Heart right ventricle (tissue), 16 donors: ENCODE results near the gene DNM3. TPM values are rescaled to one million over a fixed set of nuclear protein-coding genes. Genes with fewer than 3 reads are reported as not detected.
A peak's percentile ranks its signal among the peaks of the same experiment; 100 is the strongest.

Experiments used
- ATAC-seq, 8 donors: fragments of 200-7000 bp; cut with Tn5 transposase; one replicate each; pipeline ENCODE4 v1.9.1; 2020; ENCODE audit warnings: mild to moderate bottlenecking in 8 of 8, moderate library complexity in 8 of 8, moderate number of reproducible peaks in 1 of 8
- DNase-seq, 2 donors: peaks; one replicate each; pipeline ENCODE4 v3.0.0-alpha.2; 2020
- H3K27ac ChIP-seq, 10 donors: fragments of 200-600 bp; sonication (generic) in 2 of 10; one replicate each; pipeline versions ENCODE4 v1.5.0 to v1.8.0; 2020 to 2022; ENCODE audit warnings: mild to moderate bottlenecking in 3 of 10
- H3K27me3 ChIP-seq, 7 donors: fragments of 200-600 bp; one replicate each; pipeline ENCODE4 v1.8.0; 2021 to 2022; ENCODE audit warnings: mild to moderate bottlenecking in 2 of 7
- H3K36me3 ChIP-seq, 9 donors: fragments of 200-600 bp; sonication (generic) in 1 of 9; one replicate each; pipeline versions ENCODE4 v1.5.0 to v1.8.0; 2020 to 2022; ENCODE audit warnings: mild to moderate bottlenecking in 2 of 9
- H3K4me1 ChIP-seq, 9 donors: fragments of 200-600 bp; sonication (generic) in 1 of 9; one replicate each; pipeline versions ENCODE4 v1.5.0 to v1.8.0; 2020 to 2022; ENCODE audit warnings: mild to moderate bottlenecking in 4 of 9
- H3K4me3 ChIP-seq, 10 donors: fragments of 200-600 bp; sonication (generic) in 2 of 10; one replicate each; pipeline versions ENCODE4 v1.5.0 to v1.8.0; 2020 to 2022; ENCODE audit warnings: mild to moderate bottlenecking in 7 of 10, moderate library complexity in 2 of 10
- H3K9me3 ChIP-seq, 11 donors: fragments of 200-600 bp in 10 of 11; sonication (generic) in 2 of 11; one replicate each; pipeline versions ENCODE4 v1.5.0 to v1.8.0; 2013 to 2022; ENCODE audit warnings: mild to moderate bottlenecking in 2 of 11, control low read depth in 1 of 11, moderate library complexity in 1 of 11
- CTCF ChIP-seq, 9 donors: fragments of 200-600 bp; sonication (generic) in 2 of 9; IDR thresholded peaks; one replicate each; pipeline versions ENCODE4 v1.5.0 to v1.8.0; 2021 to 2022; ENCODE audit warnings: antibody characterized with exemption in 9 of 9, mild to moderate bottlenecking in 5 of 9, moderate library complexity in 1 of 9
- WGBS, 2 donors: extraction: QIAGEN DNeasy Blood & Tissue Kit; methylation state at CpG; one replicate each; pipeline ENCODE4 v1.1.7; 2013; ENCODE audit warnings: inconsistent platforms in 1 of 2; 5-methylcytosine and 5-hydroxymethylcytosine counted together
- intact Hi-C, 10 donors: fragments of 100-400 bp; cut with DNase I; formaldehyde crosslinking; loops; one replicate each; pipeline versions ENCODE4 v1.11.1 to v1.14.2; 2022
- polyA plus RNA-seq, 2 donors: library from polyadenylated mRNA; stranded (reverse); fragments of 200-250 nt; gene quantifications; one replicate each; pipeline ENCODE4 v1.2.3, GENCODE V29; 2013
- total RNA-seq, 10 donors: library from RNA; stranded (reverse); fragmentation: NEBNext Ultra II Directional in 3 of 10; extraction: Animal tissue kit (Norgen Biotek cat#: 25700) in 3 of 10; gene quantifications; one replicate each; pipeline versions ENCODE4 v1.2.1 to v1.2.4, GENCODE V29; 2021 to 2023
- donor health status: Arrhythmogenic right ventricular cardiomyopathy.
- donor health status: ischemic (EF 13 %, LVEDD 7.1; RV severe dilation, severe dysfunction).
- donor health status: healthy with polysubstance abuse.
- donor health status: DM: no; HTN: yes; CAD: no.
- donor health status: DM: no; HTN: no; CAD: no.
- donor health status: ischemic (EF 25% LVEDD 6.9; RV normal size, moderate dysfunction).
- donor health status: ischemic (EF 25% LVEDD 5.7; RV mildly dilated, moderate dysfunction).
- donor health status: healthy.
- donor health status: DM: yes; HTN: yes; CAD: no.
- donor health status: Ischemic cardiomyopathy.
- donor health status: ischemic (EF 35%, LVEDD 5.7; RV mildly dilated, moderate dysfunction).
- donor health status: nonischemic (EF 11% LVEDD 7.7; RV severe dilation, severe dysfunction).
- donor health status: DM: yes; HTN: yes; CAD: no.
- donor health status: PGD.
- donor health status: ischemic (EF 29% LVEDD 5.4; RV normal size, mild dysfunction).
- donor health status: nonischemic (EF 23%, LVEDD 6.1; RV moderate dilation, normal function).

Gene DNM3
- total and polyA plus RNA-seq, 12 donors = 0.77 to 2.8 (median 2.2) TPM

GRCh38 chr1:172377565-172377964 is 536.3 kb downstream of the DNM3 start:
- DNase-seq = no peak

DNA sequence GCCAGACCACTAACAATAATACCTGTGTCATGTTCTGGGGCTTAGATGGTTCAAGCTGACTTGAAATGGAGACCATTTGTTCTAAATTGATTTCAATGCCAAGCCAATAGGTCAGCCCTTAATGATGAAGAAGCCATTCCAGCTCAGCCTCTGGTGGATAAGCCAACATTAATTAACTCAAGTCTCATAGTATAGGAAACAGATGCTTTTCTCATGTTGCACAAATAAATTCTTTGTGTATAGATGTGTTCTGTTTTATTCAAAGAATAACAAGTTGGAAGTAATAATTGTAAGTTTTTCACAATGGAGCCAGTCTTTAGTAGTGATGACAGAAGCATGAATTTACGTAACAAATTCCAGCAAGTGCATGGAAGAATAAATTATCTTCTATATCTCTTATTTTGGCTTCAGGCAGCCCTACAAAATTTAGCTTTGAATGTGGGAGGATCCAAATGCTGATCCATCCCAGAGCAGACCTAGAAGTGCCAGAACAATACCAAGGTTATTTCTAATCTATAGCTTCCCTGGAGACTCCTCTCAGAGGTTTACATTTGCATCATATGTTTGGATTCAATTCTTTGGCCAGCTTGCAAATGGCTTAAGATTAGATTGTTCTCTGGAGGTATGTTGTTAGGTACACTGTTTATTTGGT is 536.9 kb downstream of the DNM3 start:
- Histone ChIP-seq H3K4me3 (no peak overlapping the region), H3K36me3 (peaks cover 0 to 6% (median 0%) of the 10 kb centered on the region in 9 donors), H3K27me3 (no peaks in the 10 kb centered on the region), H3K27ac (no peak overlapping the region), H3K9me3 (no peaks in the 10 kb centered on the region), H3K4me1 (peaks cover 0 to 31% (median 6%) of the 10 kb centered on the region in 9 donors)
- DNase-seq (no peak), ATAC-seq (no peak)
- intact Hi-C loops = no loop called here
- 86 to 97% methylated on average over 1 of the region's 1 CpG for WGBS, 2 donors
- TF ChIP-seq CTCF (IDR thresholded peaks at IDR 0.05) = no peak

More at GRCh38 chr1:172377565-172377964, 536.3 kb downstream of the DNM3 start:
- no peaks in the 10 kb centered on the region for H3K9me3 ChIP-seq
- H3K27ac ChIP-seq = no peak overlapping the region
- intact Hi-C loops = no loop called here
- no peaks in the 10 kb centered on the region for H3K27me3 ChIP-seq
- no peak for TF ChIP-seq CTCF (IDR thresholded peaks at IDR 0.05)
- peaks cover 0 to 27% (median under 1%) of the 10 kb centered on the region in 9 donors for H3K4me1 ChIP-seq
- ATAC-seq = no peak
- peaks cover 0 to 6% (median 0%) of the 10 kb centered on the region in 9 donors for H3K36me3 ChIP-seq
- no peak overlapping the region for H3K4me3 ChIP-seq

GRCh38 chr1:172380441-172381244 is 539.3 kb downstream of the DNM3 start:
- Histone ChIP-seq H3K27ac (peak overlapping the region in 1 of 10 donors; percentile 59), H3K4me3 (peak overlapping the region in 1 of 10 donors; percentile 3), H3K4me1 (peaks cover 0 to 30% (median 10%) of the 10 kb centered on the region in 9 donors), H3K9me3 (no peaks in the 10 kb centered on the region), H3K36me3 (peaks cover 0 to 6% (median 0%) of the 10 kb centered on the region in 9 donors), H3K27me3 (no peaks in the 10 kb centered on the region)
- intact Hi-C loops = no loop called here
- TF ChIP-seq CTCF (IDR thresholded peaks at IDR 0.05) = no peak
- 50 to 55% methylated on average over 6 of the region's 6 CpGs for WGBS, 2 donors
- DNase-seq (no peak), ATAC-seq (peak in 3 of 8 donors; percentile 48 to 65 (median 49))

DNA sequence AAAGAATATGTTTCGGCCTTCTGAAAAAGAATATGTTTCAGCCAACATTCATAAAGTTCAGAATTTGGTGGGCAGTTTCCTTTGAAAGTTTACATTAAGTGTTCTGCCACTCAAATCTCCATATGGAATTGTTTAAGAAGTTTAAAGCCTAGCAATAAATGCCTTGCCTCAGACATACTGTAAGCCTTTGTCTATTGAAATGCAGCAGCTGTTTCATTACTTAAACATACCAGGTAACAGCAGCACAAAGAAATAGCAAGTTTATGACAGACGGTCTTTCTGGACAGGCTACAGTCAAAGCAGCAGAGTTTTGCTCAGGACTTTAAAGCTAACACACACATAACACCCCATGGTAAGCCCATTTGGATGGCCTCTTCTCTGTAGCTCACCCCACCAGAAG is 540.6 kb downstream of the DNM3 start:
- Histone ChIP-seq H3K4me3 (no peak overlapping the region), H3K4me1 (peaks cover 0 to 30% (median 10%) of the 10 kb centered on the region in 9 donors), H3K36me3 (peaks cover 0 to 6% (median 0%) of the 10 kb centered on the region in 9 donors), H3K27ac (no peak overlapping the region), H3K9me3 (no peaks in the 10 kb centered on the region), H3K27me3 (no peaks in the 10 kb centered on the region)
- DNase-seq = no peak
- WGBS, 2 donors = 91 to 94% methylated on average over 2 of the region's 2 CpGs
- no peak for ATAC-seq
- TF ChIP-seq CTCF (IDR thresholded peaks at IDR 0.05) = no peak
- intact Hi-C loops = no loop called here
